ENCODE data around the gene ABCC11.

The ABCC11 gene

GRCh38 chr16:48160575-48160974 is 86.8 kb downstream of the ABCC11 start:
- H3K27ac ChIP-seq: no peak overlapping the region
- TF ChIP-seq CTCF (IDR thresholded peaks at IDR 0.05): no peak
- no peak for TF ChIP-seq ZFX (IDR thresholded peaks at IDR 0.05; ENCODE audit: borderline replicate concordance)

DNA sequence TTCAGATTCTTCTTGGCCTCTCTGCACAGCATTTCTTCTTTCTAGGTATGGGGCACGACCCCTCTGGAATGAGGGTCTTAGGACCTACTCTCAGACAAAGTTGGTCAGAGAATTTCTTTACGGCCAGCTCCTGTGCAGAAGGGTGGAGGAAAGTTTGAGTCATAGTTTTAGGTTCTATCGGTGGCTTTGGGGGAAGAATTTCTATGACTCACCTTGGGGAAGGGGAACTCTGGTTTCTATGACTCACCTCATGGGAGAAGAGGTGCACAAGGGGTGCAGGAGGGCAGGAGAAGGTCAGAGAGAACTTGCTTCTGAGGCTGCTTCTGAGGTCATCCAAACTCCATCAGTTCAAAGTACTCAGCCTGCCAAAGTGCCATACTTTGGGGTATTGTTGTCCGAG is 89.0 kb downstream of the ABCC11 start:
- TF ChIP-seq ZFX (IDR thresholded peaks at IDR 0.05; ENCODE audit: borderline replicate concordance): no peak
- TF ChIP-seq CTCF (IDR thresholded peaks at IDR 0.05): no peak
- H3K27ac ChIP-seq: no peak overlapping the region

DNA sequence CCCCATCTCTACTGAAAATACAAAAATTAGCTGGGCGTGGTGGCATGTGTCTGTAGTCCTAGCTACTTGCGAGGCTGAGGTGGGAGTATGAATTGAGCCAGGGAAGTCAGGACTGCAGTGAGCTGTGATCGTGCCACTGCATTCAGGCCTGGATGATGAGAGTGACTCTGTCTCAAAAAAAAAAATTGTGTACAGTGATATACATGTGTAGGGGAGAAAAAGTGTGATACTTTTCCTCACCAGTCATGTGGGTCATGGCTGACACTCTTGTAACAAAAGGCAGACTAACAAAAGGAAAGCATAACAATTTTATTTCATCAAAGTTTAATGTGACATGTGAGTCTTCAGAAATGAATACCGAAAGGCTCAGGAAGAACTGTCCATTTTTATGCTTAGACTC is 89.5 kb downstream of the ABCC11 start:
- TF ChIP-seq ZFX (IDR thresholded peaks at IDR 0.05; ENCODE audit: borderline replicate concordance) (no peak), CTCF (IDR thresholded peaks at IDR 0.05) (no peak)
- H3K27ac ChIP-seq: no peak overlapping the region

GRCh38 chr16:48157302-48157701 is 90.0 kb downstream of the ABCC11 start:
- H3K27ac ChIP-seq: no peak overlapping the region
- TF ChIP-seq ZFX (IDR thresholded peaks at IDR 0.05; ENCODE audit: borderline replicate concordance): no peak
- no peak for TF ChIP-seq CTCF (IDR thresholded peaks at IDR 0.05)

GRCh38 chr16:48156790-48157209 is 90.5 kb downstream of the ABCC11 start:
- TF ChIP-seq ZFX (IDR thresholded peaks at IDR 0.05; ENCODE audit: borderline replicate concordance): no peak
- peak; percentile 96 for TF ChIP-seq CTCF (IDR thresholded peaks at IDR 0.05)
- no peak overlapping the region for H3K27ac ChIP-seq

DNA sequence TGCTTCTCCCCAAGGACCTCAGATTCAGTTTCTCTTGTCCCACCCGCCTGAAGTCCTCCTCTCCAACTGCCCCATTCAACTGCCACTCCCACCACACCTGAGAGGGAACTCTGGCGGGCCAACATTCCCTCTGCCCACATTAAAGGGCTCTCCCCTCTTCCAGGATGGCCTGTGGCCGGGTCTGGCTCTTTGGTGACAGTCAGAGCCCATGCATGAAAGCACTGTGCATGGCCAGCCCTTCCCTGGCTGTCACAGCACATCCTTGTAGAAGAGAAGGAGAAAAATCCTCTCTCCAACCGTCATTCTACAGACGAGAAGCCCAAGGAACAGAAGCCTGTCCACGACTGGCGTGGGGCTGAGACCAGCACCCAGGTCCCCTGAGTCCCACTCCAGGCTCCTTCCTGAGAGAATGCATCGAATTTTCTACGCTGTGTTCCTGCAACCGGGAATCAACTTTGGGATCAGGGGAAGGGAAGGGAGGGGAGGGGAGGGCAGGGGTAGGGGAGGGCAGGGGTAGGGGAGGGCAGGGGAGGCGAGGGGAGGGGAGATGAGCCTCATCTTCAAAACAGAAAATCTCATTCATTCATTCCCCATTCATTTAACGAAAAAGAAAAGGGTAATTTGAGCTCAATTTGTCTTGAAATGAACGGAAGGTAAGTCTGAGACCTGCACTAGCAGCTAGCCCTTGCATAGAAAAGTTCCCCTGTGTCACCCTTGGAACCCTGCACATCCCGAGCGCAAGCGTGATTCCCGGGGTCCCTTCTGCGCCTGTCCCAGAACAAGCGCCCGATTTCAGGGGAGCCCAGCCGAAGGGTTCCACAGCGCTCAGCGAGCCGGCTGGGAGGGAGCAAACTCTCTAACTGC is 91.2 kb downstream of the ABCC11 start, which contains the start of gene ABCC12:
Gene ABCC12, minus strand, starts transcription at position 68 of the 864 bp plus-strand sequence. CDS start 9,569 bp downstream, outside the sequence.
- no peak within 1 kb of the TSS for H3K27ac ChIP-seq

More for the DNA sequence above, 91.2 kb downstream of the ABCC11 start, which contains the start of gene ABCC12:
- TF ChIP-seq CTCF (IDR thresholded peaks at IDR 0.05) (no peak), ZFX (IDR thresholded peaks at IDR 0.05; ENCODE audit: borderline replicate concordance) (no peak)

All from 22Rv1 (cell line).